LNCaP clone FGC (cell line): ENCODE results near the gene MEF2B.

ENCODE experiments used
- DNase-seq: peaks from one replicate; pipeline ENCODE4 v3.0.0-alpha.2; 2011; ENCODE audit warnings: low read depth
- H3K4me3 ChIP-seq: 2 replicates; pipeline ENCODE4 v1.5.1; 2011; ENCODE audit warnings: mild to moderate bottlenecking, low read depth, low read length, control low read depth
- CTCF ChIP-seq: IDR thresholded peaks from 2 replicates; pipeline ENCODE4 v1.5.1; 2012; ENCODE audit warnings: mild to moderate bottlenecking; ENCODE audit not compliant: control insufficient read depth, insufficient read depth; ENCODE audit errors: extremely low read depth

Gene MEF2B

GRCh38 chr19:19098703-19099632 lies 71.1 kb downstream of the MEF2B start:
- no peak for DNase-seq
- TF ChIP-seq CTCF = no peak
- H3K4me3 ChIP-seq = no peak overlapping the region

GRCh38 chr19:19098084-19098702 lies 71.9 kb downstream of the MEF2B start:
- TF ChIP-seq CTCF = no peak
- no peak for DNase-seq
- H3K4me3 ChIP-seq = no peak overlapping the region

GRCh38 chr19:19096641-19097627 lies 73.1 kb downstream of the MEF2B start:
- H3K4me3 ChIP-seq = no peak overlapping the region
- no peak for DNase-seq
- TF ChIP-seq CTCF = no peak

- DNase-seq = no peak
- no peak overlapping the region for H3K4me3 ChIP-seq
- TF ChIP-seq CTCF = no peak
These were observed 74.4 kb downstream of the MEF2B start for GRCh38 chr19:19095691-19096090.
